Pulmonary artery endothelial cell (primary cell): ENCODE measurements around the gene ASB5. TPM values are rescaled to one million over a fixed set of nuclear protein-coding genes. Genes with fewer than 3 reads are reported as not detected.

Experiments used
- total RNA-seq: library from RNA; depleted of rRNA; stranded (reverse); fragments of >200 nt; gene quantifications from 2 replicates; pipeline ENCODE4 v1.2.3, GENCODE V29; 2014

Gene ASB5
- total RNA-seq, 1 donor from 2014 or later: not detected

Other genes starting within 250 kb of the ASB5 start
- under 0.01 and 0.32 TPM in 2 replicates for gene WDR17, start 203.4 kb downstream of the ASB5 start, total RNA-seq
- gene SPATA4, start 73.6 kb downstream of the ASB5 start, total RNA-seq: not detected in 2 replicates
- 135 and 145 TPM in 2 replicates for gene SPCS3, start 50.7 kb upstream of the ASB5 start, total RNA-seq